Large intestine (tissue), 3 donors: Measurements from ENCODE around the gene GRK5. TPM values are rescaled to one million over a fixed set of nuclear protein-coding genes. Genes with fewer than 3 reads are reported as not detected.

Experiments used
- DNase-seq, 2 donors: peaks; one replicate each; pipeline versions ENCODE4 v3.0.0 to v3.0.0-alpha.2; 2013
- H3K27ac ChIP-seq: one replicate; pipeline ENCODE4 v1.5.1; 2013; ENCODE audit warnings: low read length
- H3K27me3 ChIP-seq: 2 replicates; pipeline ENCODE4 v1.6.1; 2013; ENCODE audit warnings: low read length; ENCODE audit not compliant: control insufficient read depth, insufficient read depth
- H3K36me3 ChIP-seq: 2 replicates; pipeline ENCODE4 v1.6.1; 2013; ENCODE audit warnings: low read length; ENCODE audit not compliant: control insufficient read depth, insufficient read depth
- H3K4me1 ChIP-seq: one replicate; pipeline ENCODE4 v1.6.1; 2013; ENCODE audit warnings: low read length; ENCODE audit not compliant: control insufficient read depth, insufficient read depth
- H3K4me3 ChIP-seq: one replicate; pipeline ENCODE4 v1.5.1; 2013; ENCODE audit warnings: low read length
- H3K9me3 ChIP-seq: one replicate; pipeline ENCODE4 v1.6.1; 2013; ENCODE audit warnings: mild to moderate bottlenecking, low read depth, low read length, moderate library complexity; ENCODE audit not compliant: control insufficient read depth
- WGBS: methylation state at CpG from one replicate; pipeline ENCODE4 v1.1.5; 2013; ENCODE audit warnings: low lambda C conversion rate; ENCODE audit not compliant: insufficient coverage; 5-methylcytosine and 5-hydroxymethylcytosine counted together
- polyA plus RNA-seq: library from polyadenylated mRNA; unstranded; fragments of 120-200 nt; gene quantifications from one replicate; pipeline ENCODE4 v1.2.1, GENCODE V29; 2013

Gene GRK5
- polyA plus RNA-seq, 1 donor, result 38.8 TPM

DNA sequence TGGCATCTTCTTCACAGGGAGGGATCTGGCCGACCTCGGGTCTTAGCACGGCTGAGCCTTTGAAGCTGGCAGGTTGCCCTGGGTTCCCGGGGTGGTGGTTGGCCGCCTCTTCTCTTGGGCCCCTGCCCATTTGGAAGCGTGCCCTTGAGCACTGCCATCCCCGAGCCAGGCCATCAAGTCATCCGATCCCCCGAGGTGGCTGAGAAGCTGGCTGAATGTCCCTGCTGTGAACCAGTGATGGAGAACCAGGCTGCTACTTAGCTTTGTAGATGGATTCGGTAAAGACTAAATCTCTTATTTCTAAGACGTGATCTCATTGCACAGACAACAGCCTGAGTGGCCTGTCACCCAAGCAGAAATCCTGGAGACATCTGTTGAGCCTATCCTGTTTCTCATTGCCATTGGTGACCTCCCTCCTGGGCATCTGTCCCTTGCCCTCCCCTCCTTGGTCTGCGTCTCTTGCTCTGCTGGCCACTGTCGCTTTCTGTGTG, 74.3 kb downstream of the GRK5 start:
- 100% methylated on average over 1 of the region's 13 CpGs for WGBS
- H3K27ac ChIP-seq, result no peak overlapping the region
- no peak for DNase-seq

GRCh38 chr10:119282446-119282845, 75.1 kb downstream of the GRK5 start:
- Histone ChIP-seq H3K4me1 (no peaks in the 10 kb centered on the region), H3K4me3 (no peak overlapping the region), H3K36me3 (peaks cover 2% of the 10 kb centered on the region), H3K27me3 (no peaks in the 10 kb centered on the region), H3K9me3 (no peaks in the 10 kb centered on the region), H3K27ac (no peak overlapping the region)
- no peak for DNase-seq
- WGBS, result no CpG with 5 or more reads among the region's 9 CpGs

More for the DNA sequence above, 74.3 kb downstream of the GRK5 start:
- no peaks in the 10 kb centered on the region for H3K4me1 ChIP-seq
- H3K27me3 ChIP-seq, result no peaks in the 10 kb centered on the region
- H3K9me3 ChIP-seq, result no peaks in the 10 kb centered on the region
- peaks cover 2% of the 10 kb centered on the region for H3K36me3 ChIP-seq
- no peak overlapping the region for H3K4me3 ChIP-seq

DNA sequence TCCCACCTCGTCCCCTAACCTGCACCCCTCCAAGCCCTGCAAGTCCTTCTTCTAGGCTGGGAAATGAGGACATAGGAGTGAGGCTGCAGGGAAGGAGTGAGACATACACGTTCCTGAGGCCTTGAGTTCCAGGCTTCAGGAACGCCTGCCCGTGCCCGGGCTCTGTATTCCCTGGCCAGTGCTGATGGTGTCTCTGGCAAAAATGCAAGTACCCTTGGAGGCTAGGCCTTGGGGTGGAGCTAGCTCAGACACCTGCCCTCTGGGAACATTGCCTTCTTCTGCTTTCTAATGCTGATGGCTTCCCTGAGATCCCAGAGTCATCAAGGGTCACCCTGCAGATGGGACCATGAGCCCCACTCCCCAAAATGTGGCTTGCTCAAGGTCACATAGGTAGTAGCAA, 76.0 kb downstream of the GRK5 start:
- no peak overlapping the region for H3K4me3 ChIP-seq
- no peaks in the 10 kb centered on the region for H3K4me1 ChIP-seq
- no peak for DNase-seq
- no peak overlapping the region for H3K27ac ChIP-seq
- WGBS, result no CpG with 5 or more reads among the region's 5 CpGs
- H3K36me3 ChIP-seq, result peaks cover 2% of the 10 kb centered on the region
- no peaks in the 10 kb centered on the region for H3K9me3 ChIP-seq
- no peaks in the 10 kb centered on the region for H3K27me3 ChIP-seq

DNA sequence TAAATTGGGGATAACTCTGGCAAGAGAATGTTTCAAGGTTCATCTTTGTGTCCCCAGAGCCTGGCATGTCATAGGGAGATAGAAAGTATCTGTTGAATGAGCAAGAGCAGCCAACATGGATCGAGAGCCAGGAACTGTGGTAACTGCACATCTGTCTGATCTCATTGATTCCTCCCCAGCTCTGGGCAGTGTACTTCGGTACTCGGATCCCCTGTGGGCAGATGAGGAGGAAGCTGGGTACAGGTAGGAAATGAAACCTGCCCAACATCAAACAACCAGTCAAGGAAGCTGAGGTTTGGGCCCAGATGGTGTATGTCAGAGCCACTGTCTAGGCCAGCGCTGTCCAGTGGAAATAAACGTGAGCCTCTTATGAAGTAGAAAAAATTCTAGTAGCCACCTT, 76.4 kb downstream of the GRK5 start:
- H3K27ac ChIP-seq, result no peak overlapping the region

GRCh38 chr10:119284679-119285096, 77.3 kb downstream of the GRK5 start:
- no peak for DNase-seq
- H3K9me3 ChIP-seq, result no peaks in the 10 kb centered on the region
- peaks cover 4% of the 10 kb centered on the region for H3K4me1 ChIP-seq
- H3K4me3 ChIP-seq, result no peak overlapping the region
- no CpG with 5 or more reads among the region's 7 CpGs for WGBS
- peaks cover 2% of the 10 kb centered on the region for H3K36me3 ChIP-seq
- H3K27ac ChIP-seq, result no peak overlapping the region
- no peaks in the 10 kb centered on the region for H3K27me3 ChIP-seq

More for the DNA sequence above, 76.4 kb downstream of the GRK5 start:
- Histone ChIP-seq H3K9me3 (no peaks in the 10 kb centered on the region), H3K4me3 (no peak overlapping the region), H3K27me3 (no peaks in the 10 kb centered on the region), H3K4me1 (no peaks in the 10 kb centered on the region), H3K36me3 (peaks cover 2% of the 10 kb centered on the region)
- no peak for DNase-seq
- 100% methylated on average over 2 of the region's 5 CpGs for WGBS

DNA sequence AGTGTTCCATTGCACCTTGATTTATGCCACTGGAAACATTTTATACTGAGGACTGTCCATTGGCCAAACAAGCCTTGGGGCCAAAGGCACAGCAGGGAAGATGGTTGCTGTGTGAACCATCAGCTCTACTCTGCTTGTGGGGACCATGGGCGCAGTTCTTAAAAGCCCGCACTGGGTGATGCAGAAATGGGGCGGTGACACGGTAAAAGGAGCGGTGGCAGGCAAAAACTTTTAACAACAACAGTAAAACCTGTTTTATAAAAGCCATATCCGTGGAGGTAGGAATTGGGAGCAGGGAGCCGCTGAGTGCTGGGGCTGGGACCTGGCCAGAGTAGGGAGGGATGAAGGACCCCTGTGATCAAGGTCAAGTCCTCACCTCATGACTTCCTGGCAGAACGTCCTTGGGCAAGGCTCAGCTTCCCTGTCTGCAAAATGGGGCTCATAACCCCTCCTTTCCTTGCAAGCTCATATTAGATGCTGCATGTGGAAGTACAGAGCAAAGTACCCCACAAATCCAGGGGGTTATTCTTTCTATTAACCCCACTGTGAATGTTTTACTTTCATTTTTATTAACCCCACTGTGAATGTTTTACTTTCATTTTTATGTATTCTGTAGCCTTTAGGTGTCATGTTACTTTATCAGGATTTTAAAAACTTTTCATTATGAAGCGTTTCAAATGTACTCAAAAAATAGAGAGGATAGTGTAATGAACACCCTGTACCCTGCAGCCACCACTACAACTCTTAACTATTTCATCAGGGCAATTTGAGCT, 78.3 kb downstream of the GRK5 start:
- Histone ChIP-seq H3K27me3 (no peaks in the 10 kb centered on the region), H3K27ac (no peak overlapping the region), H3K36me3 (peaks cover 2% of the 10 kb centered on the region), H3K4me3 (no peak overlapping the region), H3K4me1 (peaks cover 4% of the 10 kb centered on the region), H3K9me3 (no peaks in the 10 kb centered on the region)
- WGBS, result 56% methylated on average over 1 of the region's 9 CpGs
- no peak for DNase-seq

DNA sequence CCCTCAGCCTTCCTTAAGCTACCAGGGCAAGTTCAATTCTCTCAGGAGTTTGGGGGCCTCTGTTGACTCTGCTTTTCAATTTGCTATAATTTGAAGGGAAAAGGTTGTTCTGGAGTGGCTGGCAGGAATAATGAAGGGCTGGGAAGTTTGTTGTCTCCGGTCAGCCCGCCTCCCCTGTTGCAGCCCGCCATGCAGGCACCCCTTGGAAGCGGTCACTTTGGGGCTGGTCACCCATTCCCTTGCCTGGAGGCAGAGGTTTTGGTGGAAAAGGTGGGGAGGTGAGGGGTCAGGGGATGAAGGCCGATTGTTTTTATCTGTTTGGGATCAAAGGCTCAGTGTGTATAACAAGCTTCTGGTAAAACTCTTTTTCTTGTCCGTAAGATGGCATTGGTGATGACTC, 79.1 kb downstream of the GRK5 start:
- no peaks in the 10 kb centered on the region for H3K27me3 ChIP-seq
- 100% methylated on average over 1 of the region's 6 CpGs for WGBS
- DNase-seq, result no peak
- H3K4me1 ChIP-seq, result peaks cover 4% of the 10 kb centered on the region
- H3K27ac ChIP-seq, result no peak overlapping the region
- H3K9me3 ChIP-seq, result no peaks in the 10 kb centered on the region
- H3K4me3 ChIP-seq, result no peak overlapping the region
- peaks cover 2% of the 10 kb centered on the region for H3K36me3 ChIP-seq

GRCh38 chr10:119286983-119287633, 79.7 kb downstream of the GRK5 start:
- Histone ChIP-seq H3K4me3 (no peak overlapping the region), H3K4me1 (peaks cover 4% of the 10 kb centered on the region), H3K27ac (no peak overlapping the region), H3K36me3 (peaks cover 2% of the 10 kb centered on the region), H3K9me3 (no peaks in the 10 kb centered on the region), H3K27me3 (no peaks in the 10 kb centered on the region)
- DNase-seq, result no peak
- WGBS, result 100% methylated on average over 2 of the region's 2 CpGs

GRCh38 chr10:119288574-119289001, 81.2 kb downstream of the GRK5 start:
- WGBS, result no CpG with 5 or more reads among the region's 7 CpGs
- no peaks in the 10 kb centered on the region for H3K9me3 ChIP-seq
- peaks cover 4% of the 10 kb centered on the region for H3K4me1 ChIP-seq
- no peak overlapping the region for H3K27ac ChIP-seq
- peaks cover 2% of the 10 kb centered on the region for H3K36me3 ChIP-seq
- no peak overlapping the region for H3K4me3 ChIP-seq
- no peaks in the 10 kb centered on the region for H3K27me3 ChIP-seq
- no peak for DNase-seq

DNA sequence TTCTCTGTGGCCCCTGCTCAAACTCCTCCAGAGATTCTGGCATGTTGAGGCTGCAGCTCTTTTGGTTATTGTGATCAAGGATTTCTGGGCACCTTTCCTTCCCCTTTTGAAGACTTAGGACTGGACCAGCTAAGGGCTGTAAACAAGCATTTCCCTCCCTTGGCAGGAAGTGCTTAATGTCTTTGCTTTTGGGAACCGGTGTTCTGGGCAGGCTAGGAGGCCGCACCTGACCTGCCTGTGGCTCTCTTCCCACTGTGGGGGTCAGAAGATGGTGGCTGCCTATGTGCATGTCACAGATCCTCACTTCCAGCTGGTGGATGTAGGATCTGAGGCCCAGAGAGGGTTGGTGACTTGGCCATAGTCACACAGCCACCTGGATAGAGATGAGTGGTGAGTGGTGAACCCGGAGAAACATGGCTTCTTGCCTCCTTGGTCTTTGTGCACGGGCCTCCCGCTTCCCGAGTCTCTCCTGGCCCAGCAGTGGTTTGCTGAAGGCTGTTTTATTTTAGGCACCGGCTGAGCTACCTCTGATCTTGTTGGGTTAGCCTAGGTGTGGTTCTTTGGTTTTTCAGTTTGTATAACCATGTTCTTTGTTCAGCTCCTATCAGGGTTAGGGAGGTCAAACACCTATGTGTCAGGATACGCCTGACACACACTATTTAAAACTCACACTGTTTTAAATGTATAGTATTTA, 82.0 kb downstream of the GRK5 start:
- no peak overlapping the region for H3K27ac ChIP-seq
- WGBS, result no CpG with 5 or more reads among the region's 8 CpGs
- no peaks in the 10 kb centered on the region for H3K27me3 ChIP-seq
- H3K9me3 ChIP-seq, result no peaks in the 10 kb centered on the region
- DNase-seq, result no peak
- peaks cover 4% of the 10 kb centered on the region for H3K4me1 ChIP-seq
- no peak overlapping the region for H3K4me3 ChIP-seq
- peaks cover 2% of the 10 kb centered on the region for H3K36me3 ChIP-seq
